Neural cell (in vitro differentiated cells): ENCODE data around the gene MCM3AP. TPM values are rescaled to one million over a fixed set of nuclear protein-coding genes. Genes with fewer than 3 reads are reported as not detected.

Experiments
- H2AFZ ChIP-seq: fragments of 200-600, 300-800 bp; sonication (generic), shearing (Covaris generic); 2 replicates; pipeline ENCODE4 v1.6.0; 2014; ENCODE audit warnings: low read depth, mild to moderate bottlenecking, antibody characterized with exemption, low read length, moderate library complexity
- H3F3A ChIP-seq: fragments of 200-600 bp; shearing (Covaris generic); 2 replicates; pipeline ENCODE4 v1.6.1; 2016; ENCODE audit warnings: mild to moderate bottlenecking, moderate library complexity, mixed read lengths, antibody characterized with exemption, low read length; ENCODE audit not compliant: insufficient read depth, poor library complexity, severe bottlenecking
- H3K27ac ChIP-seq: fragments of 200-600, 300-800 bp; sonication (generic), shearing (Covaris generic); 2 replicates; pipeline ENCODE4 v1.5.1; 2014; ENCODE audit warnings: mild to moderate bottlenecking, low read length, moderate library complexity
- H3K27me3 ChIP-seq: fragments of 300-800, 200-600 bp; sonication (generic), shearing (Covaris generic); 2 replicates; pipeline ENCODE4 v1.6.0; 2014; ENCODE audit warnings: mild to moderate bottlenecking, low read depth, low read length, moderate library complexity; ENCODE audit not compliant: insufficient read depth
- H3K36me3 ChIP-seq: fragments of 300-800, 200-600 bp; sonication (generic), shearing (Covaris generic); 2 replicates; pipeline ENCODE4 v1.5.1; 2014; ENCODE audit warnings: mild to moderate bottlenecking, antibody characterized with exemption, low read length, moderate library complexity; ENCODE audit not compliant: insufficient read depth
- H3K4me2 ChIP-seq: fragments of 300-800, 200-600 bp; sonication (generic), shearing (Covaris generic); 2 replicates; pipeline ENCODE4 v1.6.0; 2014; ENCODE audit warnings: mild to moderate bottlenecking, low read length
- H3K4me3 ChIP-seq: fragments of 300-800, 200-600 bp; sonication (generic), shearing (Covaris generic); 2 replicates; pipeline ENCODE4 v1.5.1; 2014; ENCODE audit warnings: mild to moderate bottlenecking, low read length, moderate library complexity
- H3K79me2 ChIP-seq: fragments of 200-600 bp; shearing (Covaris generic); replicated peaks from 2 replicates; pipeline ENCODE4 v1.6.0; 2014; ENCODE audit warnings: mild to moderate bottlenecking, low read length, moderate library complexity; ENCODE audit not compliant: insufficient read depth
- H3K9ac ChIP-seq: fragments of 300-800, 200-600 bp; sonication (generic), shearing (Covaris generic); 2 replicates; pipeline ENCODE4 v1.6.1; 2016; ENCODE audit warnings: mild to moderate bottlenecking, low read length, mixed read lengths
- H3K9me2 ChIP-seq: fragments of 200-600 bp; shearing (Covaris generic); 2 replicates; pipeline ENCODE4 v1.6.1; 2016; ENCODE audit warnings: mild to moderate bottlenecking, low read length, mixed read lengths; ENCODE audit not compliant: insufficient read depth
- H3K9me3 ChIP-seq: fragments of 200-600, 300-800 bp; sonication (generic), shearing (Covaris generic); 2 replicates; pipeline ENCODE4 v1.6.1; 2016; ENCODE audit warnings: mild to moderate bottlenecking, mixed run types, low read length, moderate library complexity, mixed read lengths
- H4K20me1 ChIP-seq: fragments of 200-600 bp; shearing (Covaris generic); 2 replicates; pipeline ENCODE4 v1.6.1; 2016; ENCODE audit warnings: mild to moderate bottlenecking, mixed run types; ENCODE audit not compliant: insufficient read depth
- EP300 ChIP-seq: fragments of 450-650 bp; conservative IDR thresholded peaks from 2 replicates; pipeline ENCODE4 v1.6.1; 2014; ENCODE audit warnings: antibody characterized with exemption, mild to moderate bottlenecking, moderate library complexity; ENCODE audit not compliant: poor library complexity, severe bottlenecking
- EZH2 ChIP-seq: fragments of 200-600, 300-800 bp; shearing (Covaris generic), sonication (generic); IDR thresholded peaks from 2 replicates; pipeline ENCODE4 v1.6.1; 2014; ENCODE audit warnings: antibody characterized with exemption, low read length, borderline replicate concordance, mild to moderate bottlenecking; ENCODE audit not compliant: insufficient read depth, poor library complexity, severe bottlenecking
- MXI1 ChIP-seq: fragments of 450-650 bp; conservative IDR thresholded peaks from 2 replicates; pipeline ENCODE4 v1.6.1; 2014; ENCODE audit warnings: antibody characterized with exemption, mild to moderate bottlenecking; ENCODE audit not compliant: poor library complexity, severe bottlenecking
- POLR2AphosphoS5 ChIP-seq: IDR thresholded peaks from 2 replicates; pipeline ENCODE4 v1.6.1; 2012
- RAD21 ChIP-seq: fragments of 450-650 bp; conservative IDR thresholded peaks from 2 replicates; pipeline ENCODE4 v1.6.1; 2014; ENCODE audit warnings: antibody characterized with exemption, mild to moderate bottlenecking, moderate library complexity
- SMC3 ChIP-seq: fragments of 450-650 bp; conservative IDR thresholded peaks from 2 replicates; pipeline ENCODE4 v1.6.1; 2014; ENCODE audit warnings: antibody characterized with exemption, mild to moderate bottlenecking, moderate library complexity; ENCODE audit not compliant: poor library complexity
- TAF1 ChIP-seq: IDR thresholded peaks from 2 replicates; pipeline ENCODE4 v1.6.1; 2012; ENCODE audit warnings: low read depth
- polyA plus RNA-seq: library from polyadenylated mRNA; depleted of rRNA; stranded (reverse); fragments of >200 nt; gene quantifications from 2 replicates; pipeline ENCODE4 v1.2.3, GENCODE V29; 2014
- TF ChIP-seq, protein P1 (sequence below): fragments of 450-650 bp; IDR thresholded peaks from 2 replicates; pipeline ENCODE4 v1.5.1; 2014; ENCODE audit warnings: antibody characterized with exemption, mild to moderate bottlenecking, moderate library complexity; ENCODE audit not compliant: poor library complexity, severe bottlenecking
- TF ChIP-seq, protein P2 (sequence below): IDR thresholded peaks from 2 replicates; pipeline ENCODE4 v1.6.1; 2012; ENCODE audit warnings: borderline replicate concordance

MCM3AP gene
- polyA plus RNA-seq, 1 donor from 2014 or later, result 74.2 TPM

DNA sequence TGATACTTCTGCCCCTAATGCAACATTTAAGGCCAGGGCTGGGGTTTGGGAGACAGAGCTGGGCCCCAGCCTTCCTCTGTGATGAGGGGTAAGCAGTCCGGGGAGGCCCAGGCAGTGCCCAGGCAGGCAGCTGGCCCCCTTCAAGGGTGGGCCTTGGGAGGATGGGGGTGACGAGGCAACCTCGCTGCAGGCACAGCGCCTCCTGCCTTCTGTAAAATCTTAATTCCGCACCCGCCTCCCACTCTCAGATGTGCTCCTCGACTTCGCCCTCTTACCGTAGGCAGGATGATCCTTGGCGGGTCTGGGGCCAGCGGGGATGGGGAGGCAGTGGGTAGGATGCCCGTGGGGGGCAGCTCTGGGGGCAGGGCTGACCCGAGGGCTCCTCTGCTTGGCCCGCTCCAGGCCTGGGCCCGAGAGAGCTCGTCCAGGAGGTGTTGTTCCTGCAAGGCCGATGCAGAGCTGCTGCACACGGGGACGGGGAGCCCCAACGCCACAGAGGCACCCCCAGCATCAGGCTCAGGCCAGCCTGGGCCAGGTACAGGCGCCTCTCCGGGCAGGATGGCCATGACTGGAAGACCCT, 29.1 kb upstream of the MCM3AP start:
- Histone ChIP-seq H3K36me3 (no peaks in the 10 kb centered on the region), H3K4me3 (no peak overlapping the region)
- TF ChIP-seq EZH2 (no peak), MXI1 (no peak), EP300 (no peak), TAF1 (no peak), SMC3 (no peak), POLR2AphosphoS5 (no peak), RAD21 (no peak)
- TF ChIP-seq, protein P1, sequence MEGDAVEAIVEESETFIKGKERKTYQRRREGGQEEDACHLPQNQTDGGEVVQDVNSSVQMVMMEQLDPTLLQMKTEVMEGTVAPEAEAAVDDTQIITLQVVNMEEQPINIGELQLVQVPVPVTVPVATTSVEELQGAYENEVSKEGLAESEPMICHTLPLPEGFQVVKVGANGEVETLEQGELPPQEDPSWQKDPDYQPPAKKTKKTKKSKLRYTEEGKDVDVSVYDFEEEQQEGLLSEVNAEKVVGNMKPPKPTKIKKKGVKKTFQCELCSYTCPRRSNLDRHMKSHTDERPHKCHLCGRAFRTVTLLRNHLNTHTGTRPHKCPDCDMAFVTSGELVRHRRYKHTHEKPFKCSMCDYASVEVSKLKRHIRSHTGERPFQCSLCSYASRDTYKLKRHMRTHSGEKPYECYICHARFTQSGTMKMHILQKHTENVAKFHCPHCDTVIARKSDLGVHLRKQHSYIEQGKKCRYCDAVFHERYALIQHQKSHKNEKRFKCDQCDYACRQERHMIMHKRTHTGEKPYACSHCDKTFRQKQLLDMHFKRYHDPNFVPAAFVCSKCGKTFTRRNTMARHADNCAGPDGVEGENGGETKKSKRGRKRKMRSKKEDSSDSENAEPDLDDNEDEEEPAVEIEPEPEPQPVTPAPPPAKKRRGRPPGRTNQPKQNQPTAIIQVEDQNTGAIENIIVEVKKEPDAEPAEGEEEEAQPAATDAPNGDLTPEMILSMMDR, result no peak
- TF ChIP-seq, protein P2, sequence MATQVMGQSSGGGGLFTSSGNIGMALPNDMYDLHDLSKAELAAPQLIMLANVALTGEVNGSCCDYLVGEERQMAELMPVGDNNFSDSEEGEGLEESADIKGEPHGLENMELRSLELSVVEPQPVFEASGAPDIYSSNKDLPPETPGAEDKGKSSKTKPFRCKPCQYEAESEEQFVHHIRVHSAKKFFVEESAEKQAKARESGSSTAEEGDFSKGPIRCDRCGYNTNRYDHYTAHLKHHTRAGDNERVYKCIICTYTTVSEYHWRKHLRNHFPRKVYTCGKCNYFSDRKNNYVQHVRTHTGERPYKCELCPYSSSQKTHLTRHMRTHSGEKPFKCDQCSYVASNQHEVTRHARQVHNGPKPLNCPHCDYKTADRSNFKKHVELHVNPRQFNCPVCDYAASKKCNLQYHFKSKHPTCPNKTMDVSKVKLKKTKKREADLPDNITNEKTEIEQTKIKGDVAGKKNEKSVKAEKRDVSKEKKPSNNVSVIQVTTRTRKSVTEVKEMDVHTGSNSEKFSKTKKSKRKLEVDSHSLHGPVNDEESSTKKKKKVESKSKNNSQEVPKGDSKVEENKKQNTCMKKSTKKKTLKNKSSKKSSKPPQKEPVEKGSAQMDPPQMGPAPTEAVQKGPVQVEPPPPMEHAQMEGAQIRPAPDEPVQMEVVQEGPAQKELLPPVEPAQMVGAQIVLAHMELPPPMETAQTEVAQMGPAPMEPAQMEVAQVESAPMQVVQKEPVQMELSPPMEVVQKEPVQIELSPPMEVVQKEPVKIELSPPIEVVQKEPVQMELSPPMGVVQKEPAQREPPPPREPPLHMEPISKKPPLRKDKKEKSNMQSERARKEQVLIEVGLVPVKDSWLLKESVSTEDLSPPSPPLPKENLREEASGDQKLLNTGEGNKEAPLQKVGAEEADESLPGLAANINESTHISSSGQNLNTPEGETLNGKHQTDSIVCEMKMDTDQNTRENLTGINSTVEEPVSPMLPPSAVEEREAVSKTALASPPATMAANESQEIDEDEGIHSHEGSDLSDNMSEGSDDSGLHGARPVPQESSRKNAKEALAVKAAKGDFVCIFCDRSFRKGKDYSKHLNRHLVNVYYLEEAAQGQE, result no peak

DNA sequence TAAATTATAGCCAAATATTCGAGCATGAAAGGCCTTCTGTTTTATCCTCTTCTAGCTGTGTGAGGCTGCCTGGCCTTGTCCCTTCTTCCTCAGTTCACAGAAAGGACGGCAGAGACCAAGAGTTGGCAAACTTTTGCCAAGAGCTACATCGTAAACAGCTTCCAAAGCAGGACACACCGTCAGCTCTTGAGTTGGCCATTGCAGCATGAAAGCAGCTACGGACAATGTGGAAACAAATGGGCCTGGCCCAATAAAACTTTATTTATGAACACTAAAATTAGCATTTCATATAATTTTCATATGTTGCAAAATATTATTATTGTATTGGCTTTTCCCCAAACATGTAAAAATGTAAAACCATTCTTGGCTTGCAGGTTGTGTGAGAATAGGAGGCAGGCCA, 27.5 kb upstream of the MCM3AP start:
- Histone ChIP-seq H3K4me2 (no peak overlapping the region), H3K9ac (no peak overlapping the region), H3K27ac (no peak overlapping the region), H3K9me3 (no peaks in the 10 kb centered on the region), H3K27me3 (no peaks in the 10 kb centered on the region), H3K9me2 (no peaks in the 10 kb centered on the region), H3K79me2 (no peaks in the 10 kb centered on the region), H3F3A (no peaks in the 10 kb centered on the region), H2AFZ (no peak overlapping the region), H3K36me3 (no peaks in the 10 kb centered on the region), H4K20me1 (no peaks in the 10 kb centered on the region), H3K4me3 (no peak overlapping the region)
- TF ChIP-seq RAD21 (no peak), SMC3 (no peak), MXI1 (no peak), EZH2 (no peak)
- TF ChIP-seq, protein P2, result no peak
- TF ChIP-seq, protein P1, result no peak

More for the DNA sequence above, 29.1 kb upstream of the MCM3AP start:
- no peak overlapping the region for H2AFZ ChIP-seq
- H3K9ac ChIP-seq, result no peak overlapping the region
- H3K27me3 ChIP-seq, result no peaks in the 10 kb centered on the region
- H3K9me3 ChIP-seq, result no peaks in the 10 kb centered on the region
- H4K20me1 ChIP-seq, result no peaks in the 10 kb centered on the region
- no peak overlapping the region for H3K4me2 ChIP-seq
- H3K79me2 ChIP-seq, result no peaks in the 10 kb centered on the region
- no peaks in the 10 kb centered on the region for H3F3A ChIP-seq
- H3K27ac ChIP-seq, result no peak overlapping the region
- no peaks in the 10 kb centered on the region for H3K9me2 ChIP-seq
